Measurements from ENCODE around the gene USP54. TPM values are rescaled to one million over a fixed set of nuclear protein-coding genes. Genes with fewer than 3 reads are reported as not detected.

Gene USP54
- total and polyA plus RNA-seq, 2 of the 13 experiments (the other 11 are each of a cell fraction or from before 2014, with no cell fraction given): 18.1 to 25.0 TPM

DNA sequence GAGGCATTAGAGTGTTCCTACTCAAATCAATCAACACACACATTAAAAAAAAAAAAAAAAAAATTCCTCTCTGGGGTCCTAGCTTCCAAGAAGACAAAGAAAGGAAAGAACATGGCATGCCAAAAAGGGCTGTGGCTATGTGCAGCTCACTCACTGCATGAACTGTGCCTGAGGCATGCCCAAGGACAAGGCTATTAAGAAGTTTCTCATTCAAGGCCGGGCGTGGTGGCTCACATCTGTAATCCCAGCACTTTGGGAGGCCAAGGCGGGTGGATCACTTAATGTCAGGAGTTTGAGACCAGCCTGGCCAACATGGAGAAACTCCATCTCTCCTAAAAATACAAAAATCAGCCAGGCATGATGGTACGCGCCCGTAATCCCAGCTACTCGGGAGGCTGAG lies 53.4 kb downstream of the USP54 start:
- ChIA-PET POLR2A (interaction anchor here (1.1 kb wide), 1 partner anchor 88 kb away, joined by 4 read pairs; no protein-coding TSS in a partner anchor), CTCF (ENCODE audit: low intra/inter-chr PET ratio, low total read pairs) (no interaction called here)
- 97% methylated on average over 7 of the region's 7 CpGs for WGBS (ENCODE audit: low lambda C conversion rate)
- Histone ChIP-seq H3K4me2 (ENCODE audit: low read depth, low read length) (no peak overlapping the region), H3K27me3 (ENCODE audit: control insufficient read depth in 1 of 2, insufficient read depth in 2 of 2, low read length in 2 of 2) (no peaks in the 10 kb centered on the region), H3K4me3 (replicated peaks in 1 of 3; ENCODE audit: insufficient read depth in 1 of 3, low read depth in 2 of 3, low read length in 3 of 3) (no peak overlapping the region), H3K27ac (ENCODE audit: extremely low read length, insufficient read depth, low read length) (no peak overlapping the region), H3K9ac (ENCODE audit: insufficient read depth, low read depth, low read length) (no peak overlapping the region), H3K9me3 (ENCODE audit: low read length) (no peaks in the 10 kb centered on the region), H4K20me1 (ENCODE audit: insufficient read depth, low read length) (no peaks in the 10 kb centered on the region), H3K36me3 (replicated peaks in 1 of 2; ENCODE audit: control insufficient read depth in 1 of 2, insufficient read depth in 2 of 2, low read length in 2 of 2) (peaks cover 4 to 28% of the 10 kb centered on the region in 2 experiments; a peak in 4 of 5 replicates), H3K79me2 (ENCODE audit: insufficient read depth, low read length) (no peaks in the 10 kb centered on the region), H2AFZ (ENCODE audit: low read length) (no peak overlapping the region), H3K4me1 (ENCODE audit: insufficient read depth, low read length) (no peaks in the 10 kb centered on the region)
- TF ChIP-seq ZNF460 (CRISPR knock-in tag; IDR thresholded peaks at IDR 0.05; ENCODE audit: borderline replicate concordance): no peak
- TF ChIP-seq GLMP (CRISPR knock-in tag; IDR thresholded peaks at IDR 0.05; ENCODE audit: borderline replicate concordance): no peak
- TF ChIP-seq RFX3 (CRISPR knock-in tag; IDR thresholded peaks at IDR 0.05): no peak
- TF ChIP-seq ZNF33A (CRISPR knock-in tag; IDR thresholded peaks at IDR 0.05; ENCODE audit: borderline replicate concordance): no peak
- no peak for TF ChIP-seq CHD4 (IDR thresholded peaks at IDR 0.05; ENCODE audit: borderline replicate concordance, low read length)
- no peak for TF ChIP-seq FOXJ3 (CRISPR knock-in tag; IDR thresholded peaks at IDR 0.05; ENCODE audit: borderline replicate concordance)
- no peak for TF ChIP-seq ZNF136 (CRISPR knock-in tag; IDR thresholded peaks at IDR 0.05; ENCODE audit: low read depth)
- no peak for TF ChIP-seq NCOA5 (CRISPR knock-in tag; IDR thresholded peaks at IDR 0.05)
- TF ChIP-seq NFKBIZ (CRISPR knock-in tag; IDR thresholded peaks at IDR 0.05): no peak
- TF ChIP-seq ZNF709 (CRISPR knock-in tag; IDR thresholded peaks at IDR 0.05): no peak
- TF ChIP-seq, protein P1, sequence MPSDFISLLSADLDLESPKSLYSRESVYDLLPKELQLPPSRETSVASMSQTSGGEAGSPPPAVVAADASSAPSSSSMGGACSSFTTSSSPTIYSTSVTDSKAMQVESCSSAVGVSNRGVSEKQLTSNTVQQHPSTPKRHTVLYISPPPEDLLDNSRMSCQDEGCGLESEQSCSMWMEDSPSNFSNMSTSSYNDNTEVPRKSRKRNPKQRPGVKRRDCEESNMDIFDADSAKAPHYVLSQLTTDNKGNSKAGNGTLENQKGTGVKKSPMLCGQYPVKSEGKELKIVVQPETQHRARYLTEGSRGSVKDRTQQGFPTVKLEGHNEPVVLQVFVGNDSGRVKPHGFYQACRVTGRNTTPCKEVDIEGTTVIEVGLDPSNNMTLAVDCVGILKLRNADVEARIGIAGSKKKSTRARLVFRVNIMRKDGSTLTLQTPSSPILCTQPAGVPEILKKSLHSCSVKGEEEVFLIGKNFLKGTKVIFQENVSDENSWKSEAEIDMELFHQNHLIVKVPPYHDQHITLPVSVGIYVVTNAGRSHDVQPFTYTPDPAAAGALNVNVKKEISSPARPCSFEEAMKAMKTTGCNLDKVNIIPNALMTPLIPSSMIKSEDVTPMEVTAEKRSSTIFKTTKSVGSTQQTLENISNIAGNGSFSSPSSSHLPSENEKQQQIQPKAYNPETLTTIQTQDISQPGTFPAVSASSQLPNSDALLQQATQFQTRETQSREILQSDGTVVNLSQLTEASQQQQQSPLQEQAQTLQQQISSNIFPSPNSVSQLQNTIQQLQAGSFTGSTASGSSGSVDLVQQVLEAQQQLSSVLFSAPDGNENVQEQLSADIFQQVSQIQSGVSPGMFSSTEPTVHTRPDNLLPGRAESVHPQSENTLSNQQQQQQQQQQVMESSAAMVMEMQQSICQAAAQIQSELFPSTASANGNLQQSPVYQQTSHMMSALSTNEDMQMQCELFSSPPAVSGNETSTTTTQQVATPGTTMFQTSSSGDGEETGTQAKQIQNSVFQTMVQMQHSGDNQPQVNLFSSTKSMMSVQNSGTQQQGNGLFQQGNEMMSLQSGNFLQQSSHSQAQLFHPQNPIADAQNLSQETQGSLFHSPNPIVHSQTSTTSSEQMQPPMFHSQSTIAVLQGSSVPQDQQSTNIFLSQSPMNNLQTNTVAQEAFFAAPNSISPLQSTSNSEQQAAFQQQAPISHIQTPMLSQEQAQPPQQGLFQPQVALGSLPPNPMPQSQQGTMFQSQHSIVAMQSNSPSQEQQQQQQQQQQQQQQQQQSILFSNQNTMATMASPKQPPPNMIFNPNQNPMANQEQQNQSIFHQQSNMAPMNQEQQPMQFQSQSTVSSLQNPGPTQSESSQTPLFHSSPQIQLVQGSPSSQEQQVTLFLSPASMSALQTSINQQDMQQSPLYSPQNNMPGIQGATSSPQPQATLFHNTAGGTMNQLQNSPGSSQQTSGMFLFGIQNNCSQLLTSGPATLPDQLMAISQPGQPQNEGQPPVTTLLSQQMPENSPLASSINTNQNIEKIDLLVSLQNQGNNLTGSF (CRISPR knock-in tag; IDR thresholded peaks at IDR 0.05): no peak
- TF ChIP-seq ZNF30 (CRISPR knock-in tag; IDR thresholded peaks at IDR 0.05): no peak
- TF ChIP-seq ZFP82 (CRISPR knock-in tag; IDR thresholded peaks at IDR 0.05; ENCODE audit: borderline replicate concordance): no peak
- ATAC-seq (no peak), DNase-seq (ENCODE audit: low spot score) (no peak), FAIRE-seq (no peak)
- BruUV-seq (replicated peaks): no TSS peak
- in situ Hi-C loops (cut with HindIII; ENCODE audit: extremely low pct_ligation_motif_present, low pct_unique_long_range_greater_than_20kb) (no loop called here), intact Hi-C loops (cut with micrococcal nuclease; ENCODE audit: unreplicated experiment) (no loop called here)
